Measurements from ENCODE around the gene NR3C2. TPM values are rescaled to one million over a fixed set of nuclear protein-coding genes. Genes with fewer than 3 reads are reported as not detected.

The NR3C2 gene
- polyA plus RNA-seq, 1 donor from 2014 or later, result 0.06 TPM

GRCh38 chr4:148162519-148162918 lies 279.7 kb downstream of the NR3C2 start:
- Histone ChIP-seq H3K4me2 (ENCODE audit: low read length) (no peak overlapping the region), H3K9me2 (ENCODE audit: insufficient read depth, low read length) (no peaks in the 10 kb centered on the region), H3K79me2 (replicated peaks; ENCODE audit: insufficient read depth, low read length) (no peaks in the 10 kb centered on the region), H3K9ac (ENCODE audit: low read length) (no peak overlapping the region), H3K27ac (ENCODE audit: low read length) (no peak overlapping the region), H2AFZ (ENCODE audit: low read depth, low read length) (no peak overlapping the region), H4K20me1 (ENCODE audit: insufficient read depth) (no peaks in the 10 kb centered on the region), H3K36me3 (ENCODE audit: insufficient read depth, low read length) (no peaks in the 10 kb centered on the region), H3K9me3 (ENCODE audit: low read length) (no peaks in the 10 kb centered on the region), H3K4me3 (ENCODE audit: low read length) (no peak overlapping the region), H3K27me3 (ENCODE audit: insufficient read depth, low read depth, low read length) (no peaks in the 10 kb centered on the region), H3F3A (ENCODE audit: insufficient read depth, low read length, poor library complexity, severe bottlenecking) (no peaks in the 10 kb centered on the region)
- TF ChIP-seq MXI1 (conservative IDR thresholded peaks at IDR 0.05; ENCODE audit: poor library complexity, severe bottlenecking) (no peak), TAF1 (IDR thresholded peaks at IDR 0.05; ENCODE audit: low read depth) (no peak), CTCF (IDR thresholded peaks at IDR 0.05; ENCODE audit: poor library complexity, severe bottlenecking) (no peak), POLR2AphosphoS5 (IDR thresholded peaks at IDR 0.05) (no peak), EZH2 (IDR thresholded peaks at IDR 0.05; ENCODE audit: borderline replicate concordance, insufficient read depth, low read length, poor library complexity, severe bottlenecking) (no peak), REST (IDR thresholded peaks at IDR 0.05; ENCODE audit: borderline replicate concordance) (no peak), RAD21 (conservative IDR thresholded peaks at IDR 0.05) (no peak), SMC3 (conservative IDR thresholded peaks at IDR 0.05; ENCODE audit: poor library complexity) (no peak)

- H3K27ac ChIP-seq (ENCODE audit: low read length), result no peak overlapping the region
- H3K4me2 ChIP-seq (ENCODE audit: low read length), result no peak overlapping the region
- no peaks in the 10 kb centered on the region for H3F3A ChIP-seq (ENCODE audit: insufficient read depth, low read length, poor library complexity, severe bottlenecking)
- H3K9ac ChIP-seq (ENCODE audit: low read length), result no peak overlapping the region
- no peak for TF ChIP-seq POLR2AphosphoS5 (IDR thresholded peaks at IDR 0.05)
- TF ChIP-seq RAD21 (conservative IDR thresholded peaks at IDR 0.05), result no peak
- TF ChIP-seq EZH2 (IDR thresholded peaks at IDR 0.05; ENCODE audit: borderline replicate concordance, insufficient read depth, low read length, poor library complexity, severe bottlenecking), result no peak
- no peak for TF ChIP-seq CTCF (IDR thresholded peaks at IDR 0.05; ENCODE audit: poor library complexity, severe bottlenecking)
- no peak for TF ChIP-seq SMC3 (conservative IDR thresholded peaks at IDR 0.05; ENCODE audit: poor library complexity)
- no peak for TF ChIP-seq EP300 (conservative IDR thresholded peaks at IDR 0.05; ENCODE audit: poor library complexity, severe bottlenecking)
- no peak for TF ChIP-seq MXI1 (conservative IDR thresholded peaks at IDR 0.05; ENCODE audit: poor library complexity, severe bottlenecking)
- no peak for TF ChIP-seq TAF1 (IDR thresholded peaks at IDR 0.05; ENCODE audit: low read depth)
- TF ChIP-seq REST (IDR thresholded peaks at IDR 0.05; ENCODE audit: borderline replicate concordance), result no peak
- no peaks in the 10 kb centered on the region for H3K9me3 ChIP-seq (ENCODE audit: low read length)
- H3K36me3 ChIP-seq (ENCODE audit: insufficient read depth, low read length), result no peaks in the 10 kb centered on the region
- no peaks in the 10 kb centered on the region for H3K9me2 ChIP-seq (ENCODE audit: insufficient read depth, low read length)
- no peak overlapping the region for H2AFZ ChIP-seq (ENCODE audit: low read depth, low read length)
- no peaks in the 10 kb centered on the region for H3K27me3 ChIP-seq (ENCODE audit: insufficient read depth, low read depth, low read length)
- no peak overlapping the region for H3K4me3 ChIP-seq (ENCODE audit: low read length)
- no peaks in the 10 kb centered on the region for H3K79me2 ChIP-seq (replicated peaks; ENCODE audit: insufficient read depth, low read length)
- H4K20me1 ChIP-seq (ENCODE audit: insufficient read depth), result no peaks in the 10 kb centered on the region
Measured at GRCh38 chr4:148161601-148162000, 280.6 kb downstream of the NR3C2 start.

Measured in neural cell (in vitro differentiated cells).